ENCODE results near the gene DGKK. TPM values are rescaled to one million over a fixed set of nuclear protein-coding genes. Genes with fewer than 3 reads are reported as not detected.
"Not testable (repeated sequence)": the region's sequence is repeated elsewhere in the genome, so short reads cannot be mapped to it uniquely, and the experiment has no call there.

Gene DGKK
- total RNA-seq, 1 experiment from 2014 or later: not detected

GRCh38 chrX:50432829-50433289 is 37.8 kb downstream of the DGKK start:
- in situ Hi-C loops (cut with HindIII; ENCODE audit: low pct_unique_long_range_greater_than_20kb, low sequenced_read_pairs): no loop called here

DNA sequence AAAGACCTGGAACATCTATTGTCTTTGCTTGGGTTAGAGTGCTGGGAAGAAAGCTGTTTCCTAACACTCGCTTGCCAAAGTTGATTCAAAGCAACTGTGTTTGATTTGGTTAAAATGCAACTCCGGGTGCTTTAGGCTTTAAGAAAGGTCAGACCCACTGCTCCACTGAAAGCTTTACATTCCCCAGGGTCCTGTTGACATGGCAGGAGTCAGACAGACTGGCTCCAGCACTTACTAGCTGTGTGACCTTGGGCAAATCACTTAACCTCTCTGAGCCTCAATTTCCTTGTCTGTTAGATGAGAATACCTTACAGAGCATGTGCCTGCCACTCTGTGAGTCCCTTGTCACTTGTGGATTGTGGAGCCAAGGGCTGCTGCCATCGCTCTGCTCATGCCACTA is 39.0 kb downstream of the DGKK start:
- in situ Hi-C loops (cut with HindIII; ENCODE audit: low pct_unique_long_range_greater_than_20kb, low sequenced_read_pairs): no loop called here
- DNase-seq (ENCODE audit: low read depth): no peak

More at GRCh38 chrX:50432829-50433289, 37.8 kb downstream of the DGKK start:
- DNase-seq (ENCODE audit: low read depth): no peak

- no peak for DNase-seq (ENCODE audit: low read depth)
- in situ Hi-C loops (cut with HindIII; ENCODE audit: low pct_unique_long_range_greater_than_20kb, low sequenced_read_pairs): no loop called here
Measured at GRCh38 chrX:50430917-50431575, 39.6 kb downstream of the DGKK start.

- no peak for DNase-seq (ENCODE audit: low read depth)
- in situ Hi-C loops (cut with HindIII; ENCODE audit: low pct_unique_long_range_greater_than_20kb, low sequenced_read_pairs): no loop called here
Measured at GRCh38 chrX:50428174-50428573, 42.5 kb downstream of the DGKK start.

GRCh38 chrX:50407976-50408375 is 62.6 kb downstream of the DGKK start:
- no peak for DNase-seq (ENCODE audit: low read depth)
- in situ Hi-C loops (cut with HindIII; ENCODE audit: low pct_unique_long_range_greater_than_20kb, low sequenced_read_pairs): no loop called here

DNA sequence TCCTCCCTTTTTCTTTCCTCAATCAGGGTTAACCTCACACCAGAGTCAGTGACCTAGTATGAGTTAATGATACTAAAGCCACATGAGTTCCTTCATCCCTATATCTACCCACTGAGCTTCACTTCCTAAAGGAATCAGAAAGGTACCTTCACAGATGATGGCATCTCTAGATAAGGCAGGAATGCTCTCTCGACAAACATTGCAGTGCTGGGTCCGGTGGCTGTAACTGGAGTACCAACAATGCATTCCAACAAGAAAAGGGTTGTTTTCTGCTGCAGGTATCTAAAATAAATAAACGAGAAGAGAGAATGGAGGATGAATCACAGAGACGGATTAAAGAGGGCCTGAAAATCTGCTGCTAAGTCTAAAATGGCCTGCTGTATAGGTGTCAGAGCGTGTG is 66.7 kb downstream of the DGKK start:
- in situ Hi-C loops (cut with HindIII; ENCODE audit: low pct_unique_long_range_greater_than_20kb, low sequenced_read_pairs): no loop called here
- no peak for DNase-seq (ENCODE audit: low read depth)

GRCh38 chrX:50402886-50403285 is 67.7 kb downstream of the DGKK start:
- no peak for DNase-seq (ENCODE audit: low read depth)
- in situ Hi-C loops (cut with HindIII; ENCODE audit: low pct_unique_long_range_greater_than_20kb, low sequenced_read_pairs): no loop called here

GRCh38 chrX:50393902-50394301 is 76.7 kb downstream of the DGKK start:
- no peak for DNase-seq (ENCODE audit: low read depth)
- in situ Hi-C loops (cut with HindIII; ENCODE audit: low pct_unique_long_range_greater_than_20kb, low sequenced_read_pairs): no loop called here

GRCh38 chrX:50386520-50386919 is 84.1 kb downstream of the DGKK start:
- DNase-seq (ENCODE audit: low read depth): no peak
- in situ Hi-C loops (cut with HindIII; ENCODE audit: low pct_unique_long_range_greater_than_20kb, low sequenced_read_pairs): no loop called here

- DNase-seq (ENCODE audit: low read depth): no peak
- in situ Hi-C loops (cut with HindIII; ENCODE audit: low pct_unique_long_range_greater_than_20kb, low sequenced_read_pairs): no loop called here
Measured at GRCh38 chrX:50381729-50382415, 88.8 kb downstream of the DGKK start.

DNA sequence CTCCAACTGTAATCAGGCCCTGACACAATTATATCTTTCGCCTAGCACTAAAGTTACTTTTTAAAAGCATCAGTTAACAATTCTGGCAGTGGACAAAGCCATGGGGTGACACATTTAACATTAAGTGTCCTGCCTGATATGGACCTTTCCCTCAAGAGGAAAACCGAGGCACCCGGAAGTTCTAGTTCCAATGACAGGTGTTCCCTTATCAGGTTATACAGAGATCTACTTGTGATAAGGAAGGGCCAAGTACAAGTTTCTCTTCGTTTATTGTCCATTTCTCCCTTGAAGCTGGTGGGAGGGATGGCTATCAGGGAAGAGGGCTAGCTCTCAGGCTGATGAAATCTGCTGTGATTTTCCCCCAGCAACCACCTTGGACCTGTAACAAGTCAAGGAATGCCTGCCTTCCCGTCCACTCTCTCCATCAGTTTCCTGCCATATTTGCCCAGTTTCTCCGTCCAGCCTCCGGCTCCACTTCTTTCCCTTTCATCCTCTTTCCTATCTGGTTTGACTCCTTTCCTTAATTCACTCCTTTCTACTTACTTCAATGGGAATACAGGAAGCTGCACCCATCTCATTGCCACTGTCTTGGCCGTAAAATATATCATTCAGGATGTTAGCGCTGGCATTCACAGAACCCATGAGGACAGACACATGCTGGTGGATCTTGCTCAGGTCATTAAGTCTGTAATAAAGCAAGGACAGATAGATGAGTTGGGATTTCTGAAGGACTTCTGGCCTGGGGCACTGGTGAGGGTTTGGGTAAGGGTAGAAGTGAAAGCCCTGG is 95.0 kb downstream of the DGKK start:
- DNase-seq (ENCODE audit: low read depth): no peak
- in situ Hi-C loops (cut with HindIII; ENCODE audit: low pct_unique_long_range_greater_than_20kb, low sequenced_read_pairs): no loop called here

DNA sequence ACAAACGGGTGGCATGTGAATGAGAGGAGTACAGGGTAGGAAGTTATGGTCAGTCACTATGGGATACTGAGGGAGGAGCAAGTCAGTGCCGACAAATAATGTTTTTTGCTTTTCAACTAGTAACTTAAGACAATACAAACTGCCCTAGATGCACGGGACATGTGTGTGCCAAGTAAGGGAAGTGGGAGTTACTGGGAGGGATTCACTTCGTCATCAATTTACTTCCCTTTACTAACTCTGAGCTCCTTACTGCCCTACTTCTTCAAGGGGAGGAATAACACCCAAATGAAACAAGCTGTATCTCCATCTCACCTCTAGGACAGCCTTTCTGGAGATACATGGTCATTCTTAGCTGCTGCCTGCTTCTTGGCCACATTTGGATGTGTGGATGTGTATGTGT is 97.7 kb downstream of the DGKK start:
- in situ Hi-C loops (cut with HindIII; ENCODE audit: low pct_unique_long_range_greater_than_20kb, low sequenced_read_pairs): no loop called here
- DNase-seq (ENCODE audit: low read depth): no peak

DNA sequence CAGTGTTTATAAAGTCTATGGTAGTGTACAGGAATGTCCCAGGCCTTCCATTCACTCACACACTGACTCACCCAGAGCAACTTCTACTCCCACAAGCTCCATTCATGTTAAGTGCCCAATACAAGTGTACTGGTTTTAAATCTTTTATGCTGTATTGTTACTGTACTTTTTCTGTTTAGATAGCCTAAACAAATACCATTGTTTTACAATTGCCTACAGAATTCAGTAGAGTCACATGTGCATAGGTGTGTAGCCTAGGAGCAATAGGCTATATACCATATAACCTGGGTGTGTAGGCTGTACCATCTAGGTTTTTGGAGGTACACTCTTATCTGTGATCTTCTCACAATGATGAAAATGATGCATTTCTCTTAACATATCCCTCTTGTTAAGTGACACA is 126.7 kb downstream of the DGKK start:
- no peak for DNase-seq (ENCODE audit: low read depth)
- in situ Hi-C loops (cut with HindIII; ENCODE audit: low pct_unique_long_range_greater_than_20kb, low sequenced_read_pairs): no loop called here

DNA sequence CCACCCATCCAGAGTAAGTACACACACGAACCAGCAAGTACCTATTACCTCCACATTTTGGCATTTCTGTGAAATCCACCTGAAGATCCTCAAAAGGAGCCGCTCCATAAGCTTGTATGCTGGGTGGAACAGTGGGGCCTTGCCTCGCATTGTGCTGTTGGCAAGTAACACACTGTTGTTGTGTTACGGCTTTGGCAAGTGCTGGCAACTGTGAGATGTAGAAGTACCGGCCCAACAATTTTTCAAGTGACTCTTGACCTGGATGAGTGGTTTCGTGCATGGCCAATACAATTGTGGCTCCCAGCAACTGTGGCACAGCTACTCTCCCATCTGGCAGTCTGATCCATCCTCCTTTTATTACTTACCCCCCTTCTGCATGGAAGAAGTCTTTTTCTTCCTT is 137.3 kb downstream of the DGKK start:
- in situ Hi-C loops (cut with HindIII; ENCODE audit: low pct_unique_long_range_greater_than_20kb, low sequenced_read_pairs): no loop called here
- no peak for DNase-seq (ENCODE audit: low read depth)

GRCh38 chrX:50332668-50333067 is 138.0 kb downstream of the DGKK start:
- in situ Hi-C loops (cut with HindIII; ENCODE audit: low pct_unique_long_range_greater_than_20kb, low sequenced_read_pairs): not testable (repeated sequence)

GRCh38 chrX:50327235-50327634 is 143.4 kb downstream of the DGKK start:
- DNase-seq (ENCODE audit: low read depth): no peak
- in situ Hi-C loops (cut with HindIII; ENCODE audit: low pct_unique_long_range_greater_than_20kb, low sequenced_read_pairs): no loop called here

More at GRCh38 chrX:50332668-50333067, 138.0 kb downstream of the DGKK start:
- not testable (repeated sequence) for DNase-seq (ENCODE audit: low read depth)
